Stimulated activated CD4-positive, alpha-beta T cell treated with anti-CD3 and anti-CD28 coated beads, Interleukin-4, amount 100 ng/mL, for 1 hour (primary cell): ENCODE measurements around the gene PTPN14.
"Not testable (repeated sequence)": the region's sequence is repeated elsewhere in the genome, so short reads cannot be mapped to it uniquely, and the experiment has no call there.

Source experiments
- DNase-seq: peaks from one replicate; pipeline ENCODE4 v3.0.0-alpha.2; 2020

PTPN14 gene

GRCh38 chr1:214506972-214507431 lies 44.4 kb downstream of the PTPN14 start:
- no peak for DNase-seq

- DNase-seq: no peak
Measured at GRCh38 chr1:214505134-214505533, 46.3 kb downstream of the PTPN14 start.

- no peak for DNase-seq
Measured at GRCh38 chr1:214504330-214504729, 47.1 kb downstream of the PTPN14 start.

GRCh38 chr1:214503553-214503952 lies 47.8 kb downstream of the PTPN14 start:
- no peak for DNase-seq

- no peak for DNase-seq
Measured at GRCh38 chr1:214500340-214501055, 50.9 kb downstream of the PTPN14 start.

- no peak for DNase-seq
Measured at GRCh38 chr1:214499732-214500131, 51.7 kb downstream of the PTPN14 start.

- no peak for DNase-seq
Measured at GRCh38 chr1:214498021-214498420, 53.4 kb downstream of the PTPN14 start.

- DNase-seq: no peak
Measured at GRCh38 chr1:214496126-214496525, 55.3 kb downstream of the PTPN14 start.

- DNase-seq: no peak
Measured at GRCh38 chr1:214494706-214495105, 56.7 kb downstream of the PTPN14 start.

GRCh38 chr1:214494179-214494578 lies 57.2 kb downstream of the PTPN14 start:
- not testable (repeated sequence) for DNase-seq

GRCh38 chr1:214493126-214493796 lies 58.1 kb downstream of the PTPN14 start:
- DNase-seq: no peak

GRCh38 chr1:214492401-214493075 lies 58.9 kb downstream of the PTPN14 start:
- no peak for DNase-seq

- no peak for DNase-seq
Measured at GRCh38 chr1:214491468-214492146, 59.8 kb downstream of the PTPN14 start.

- DNase-seq: no peak
Measured at GRCh38 chr1:214485151-214485550, 66.3 kb downstream of the PTPN14 start.

GRCh38 chr1:214483180-214483579 lies 68.2 kb downstream of the PTPN14 start:
- DNase-seq: not testable (repeated sequence)

GRCh38 chr1:214481983-214482634 lies 69.3 kb downstream of the PTPN14 start:
- not testable (repeated sequence) for DNase-seq

- no peak for DNase-seq
Measured at GRCh38 chr1:214476986-214477870, 74.2 kb downstream of the PTPN14 start.

GRCh38 chr1:214476229-214476985 lies 75.0 kb downstream of the PTPN14 start:
- no peak for DNase-seq

- DNase-seq: no peak
Measured at GRCh38 chr1:214475746-214476145, 75.7 kb downstream of the PTPN14 start.

- DNase-seq: no peak
Measured at GRCh38 chr1:214475331-214475730, 76.1 kb downstream of the PTPN14 start.

GRCh38 chr1:214474467-214474866 lies 76.9 kb downstream of the PTPN14 start:
- no peak for DNase-seq
